NAMALWA (cell line): ENCODE results near the gene ACBD6.

Source experiments
- DNase-seq: peaks from one replicate; pipeline ENCODE4 v3.0.0-alpha.2; 2015; ENCODE audit warnings: low spot score

Gene ACBD6

DNA sequence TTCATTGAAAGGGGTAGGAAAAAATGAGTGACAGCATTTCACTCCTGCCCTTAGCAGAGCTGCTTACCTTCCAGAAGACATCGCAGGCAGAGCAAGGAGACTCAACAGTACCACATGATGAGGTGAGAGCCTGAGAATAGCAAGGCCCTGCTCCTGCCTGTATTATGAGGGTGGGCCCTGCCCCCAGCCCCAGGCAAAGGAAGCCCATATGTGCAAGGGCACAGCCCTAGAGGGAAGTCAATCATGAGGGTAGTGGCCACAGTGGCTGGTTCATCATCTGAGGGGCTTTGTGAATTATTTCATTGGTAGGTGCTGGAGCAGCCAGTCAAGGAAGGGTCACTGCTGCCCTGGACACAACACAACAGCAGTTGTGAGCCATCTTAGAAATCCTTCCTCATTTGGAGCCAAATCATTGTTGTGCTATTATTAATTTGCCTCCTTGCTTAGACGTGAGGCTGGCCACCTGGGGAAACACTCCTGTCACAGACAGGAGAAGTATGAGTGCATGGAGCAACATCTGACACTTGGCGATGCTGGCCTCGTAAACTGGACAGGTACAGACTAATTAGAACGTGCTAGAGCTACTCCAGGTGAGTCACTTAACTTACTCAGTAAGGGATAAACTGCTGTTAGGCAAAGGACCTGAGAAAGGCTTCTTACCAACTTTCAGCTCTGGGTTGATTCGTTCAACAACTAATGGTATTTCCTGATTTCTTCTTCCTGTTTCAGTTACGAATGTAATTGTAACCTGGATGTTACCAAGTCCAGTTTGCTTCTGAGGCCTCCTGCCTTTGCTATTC lies 22.7 kb upstream of the ACBD6 start:
- DNase-seq: no peak

DNA sequence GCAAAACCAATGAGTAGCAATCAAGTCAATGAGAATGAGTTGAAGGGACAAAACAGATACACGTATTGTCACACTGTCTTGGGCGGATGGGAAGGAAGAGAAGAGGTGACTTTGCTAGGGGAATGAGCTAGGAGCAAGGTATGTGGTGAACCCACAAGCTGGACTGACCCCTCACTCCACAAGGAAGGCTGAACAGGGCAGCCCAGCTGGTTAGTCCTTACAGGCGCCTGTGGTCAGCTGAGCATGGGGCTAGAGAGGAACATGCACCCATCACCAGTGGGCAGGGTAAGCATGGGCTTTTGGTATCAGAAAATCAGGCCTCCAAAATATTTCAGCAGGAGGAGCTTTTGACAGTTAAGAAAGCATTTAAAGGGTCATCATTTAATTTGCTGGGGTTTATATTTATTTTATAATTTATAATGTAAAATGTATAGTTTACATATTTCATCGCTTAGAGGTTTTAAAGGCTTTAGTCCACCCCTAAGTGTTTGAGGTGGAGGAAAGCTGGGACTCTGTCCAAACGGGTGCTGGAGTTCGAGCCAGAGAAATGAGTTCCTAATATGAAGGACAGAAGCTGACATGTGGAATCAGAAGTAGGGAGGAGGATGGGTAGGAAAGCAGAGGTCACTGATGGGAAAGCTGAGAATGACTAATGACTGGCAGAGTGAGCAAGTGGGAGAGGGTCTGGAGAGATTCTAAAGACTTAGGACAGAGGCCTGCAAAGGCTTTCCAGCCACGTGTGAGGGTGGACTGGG lies 22.0 kb upstream of the ACBD6 start:
- DNase-seq: no peak

DNA sequence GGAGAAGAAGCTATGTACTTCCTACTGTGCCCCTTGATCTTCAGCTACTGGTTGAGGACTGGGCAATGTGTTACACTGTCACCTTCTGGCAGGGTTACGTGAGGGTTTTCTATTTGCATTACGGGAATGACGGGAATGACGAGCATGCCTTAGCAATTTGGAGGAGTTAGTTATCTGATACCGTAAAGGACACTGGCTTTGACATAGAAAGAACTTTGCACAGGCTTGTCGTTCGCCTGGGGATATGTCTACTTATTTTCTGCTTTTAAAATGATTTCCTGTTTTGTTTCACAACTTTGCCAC lies 19.8 kb upstream of the ACBD6 start:
- no peak for DNase-seq

DNA sequence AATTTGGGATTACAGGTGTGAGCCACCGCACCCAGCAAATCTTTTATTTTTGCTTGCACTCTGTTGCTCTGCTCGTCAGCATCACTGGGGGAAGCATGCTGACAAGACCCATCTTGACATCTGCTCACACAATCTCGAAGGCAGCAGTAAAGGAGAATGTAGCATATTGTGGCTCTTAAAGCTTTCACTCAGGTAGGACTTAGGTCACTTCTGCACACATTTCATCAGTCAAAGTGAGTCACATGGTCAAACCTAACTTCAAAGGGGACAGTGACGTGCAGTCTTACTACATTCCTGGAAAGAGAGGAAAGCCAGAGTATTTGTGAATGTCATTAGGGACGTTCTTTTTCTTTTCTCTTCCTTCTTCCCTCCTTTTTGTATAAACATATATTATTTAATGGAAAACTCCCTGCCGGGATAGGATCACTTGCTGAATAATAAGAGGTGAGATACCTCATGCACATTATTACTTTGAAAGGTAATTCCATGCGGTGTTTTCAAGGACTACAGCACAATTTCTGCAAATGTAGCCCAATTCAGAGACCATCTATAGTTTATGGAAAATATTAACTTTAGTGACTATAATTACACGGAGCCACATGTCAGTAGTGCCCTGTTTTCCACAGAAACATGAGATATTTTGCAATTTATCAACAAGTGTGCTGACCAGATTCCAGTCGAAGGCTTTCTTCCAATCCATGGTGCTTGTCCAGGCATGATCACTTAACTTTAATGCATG lies 19.3 kb upstream of the ACBD6 start:
- DNase-seq: no peak

DNA sequence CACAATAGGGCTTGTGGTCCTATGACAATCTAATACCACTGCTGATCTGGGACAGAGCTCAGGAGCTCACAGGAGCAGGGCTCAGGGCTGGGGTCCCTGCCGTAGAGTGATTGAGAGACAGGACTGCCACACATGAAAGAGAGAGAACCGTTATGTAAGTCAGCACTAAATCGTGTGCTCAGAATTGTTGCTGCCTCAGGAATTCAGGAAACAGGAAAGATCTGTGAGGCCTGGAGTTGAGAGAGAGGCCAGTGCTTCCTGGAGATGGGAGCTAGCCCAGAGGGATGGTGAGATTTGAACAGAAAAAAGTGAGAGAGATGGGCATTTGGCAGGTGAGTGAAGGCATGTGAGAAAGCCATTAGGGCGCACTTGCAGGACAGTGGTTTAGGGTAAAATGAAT lies 17.5 kb upstream of the ACBD6 start:
- no peak for DNase-seq

DNA sequence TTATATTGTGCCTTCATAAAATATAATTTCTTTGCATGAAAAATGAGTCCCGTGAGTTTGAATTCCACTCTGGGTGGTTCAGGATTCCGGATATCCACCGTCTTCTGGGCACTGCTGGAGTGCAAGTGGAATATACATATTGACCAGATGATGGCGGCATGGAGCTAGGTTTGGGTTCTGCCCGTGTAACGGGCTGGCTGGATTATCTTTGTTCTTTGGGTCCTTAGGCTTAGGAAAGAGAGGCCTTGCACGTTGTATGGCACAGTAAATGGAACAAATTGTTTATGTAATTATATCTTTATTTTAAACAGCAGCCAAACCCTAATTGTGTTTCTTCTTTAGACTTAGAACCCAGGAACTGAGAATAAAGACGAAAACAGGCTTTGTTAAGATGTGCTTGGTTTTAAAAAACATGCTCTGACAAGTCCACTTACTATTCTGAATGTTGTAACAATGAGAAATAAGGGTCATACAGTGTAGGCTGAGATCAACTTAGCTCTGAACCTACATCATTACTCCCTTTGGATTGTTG lies 13.5 kb upstream of the ACBD6 start:
- DNase-seq: peak; percentile 92

DNA sequence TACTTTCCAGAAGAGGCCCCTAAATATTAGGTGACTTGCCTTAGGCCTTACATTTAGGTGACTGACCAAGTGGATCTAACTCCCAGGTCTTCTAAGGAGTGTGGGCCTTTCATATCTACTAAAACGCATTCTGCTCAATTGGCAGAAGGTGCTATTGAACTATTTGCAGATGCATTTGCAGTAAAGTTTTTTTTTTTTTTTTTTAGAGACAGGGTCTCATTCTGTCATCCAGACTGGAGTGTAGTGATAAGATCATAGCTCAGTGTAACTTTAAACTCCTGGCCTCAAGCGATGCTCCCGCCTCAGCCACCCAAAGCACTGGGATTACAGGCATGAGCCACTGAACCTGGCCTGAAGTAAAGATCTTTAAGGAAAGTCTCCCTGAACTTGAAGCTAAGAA lies 13.0 kb upstream of the ACBD6 start:
- DNase-seq: no peak

DNA sequence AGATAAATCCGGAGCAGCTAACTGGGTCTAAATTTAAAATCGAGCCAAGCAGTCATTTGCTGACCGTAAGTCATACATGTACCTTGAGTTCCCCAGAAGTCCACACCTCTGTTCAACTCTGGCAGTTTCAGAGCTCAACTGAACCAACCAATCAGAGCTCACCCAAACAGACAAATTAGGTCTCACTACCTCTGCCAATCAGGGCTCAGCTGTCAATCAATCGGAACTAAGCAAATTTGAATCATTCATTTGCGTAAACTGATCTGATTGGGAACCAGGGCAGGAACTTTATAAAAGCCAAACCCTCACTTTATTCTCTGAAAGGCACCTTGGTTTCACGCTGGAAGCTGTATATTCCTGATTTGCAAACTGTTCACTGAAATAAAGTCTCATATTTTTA lies 11.2 kb upstream of the ACBD6 start:
- DNase-seq: no peak

DNA sequence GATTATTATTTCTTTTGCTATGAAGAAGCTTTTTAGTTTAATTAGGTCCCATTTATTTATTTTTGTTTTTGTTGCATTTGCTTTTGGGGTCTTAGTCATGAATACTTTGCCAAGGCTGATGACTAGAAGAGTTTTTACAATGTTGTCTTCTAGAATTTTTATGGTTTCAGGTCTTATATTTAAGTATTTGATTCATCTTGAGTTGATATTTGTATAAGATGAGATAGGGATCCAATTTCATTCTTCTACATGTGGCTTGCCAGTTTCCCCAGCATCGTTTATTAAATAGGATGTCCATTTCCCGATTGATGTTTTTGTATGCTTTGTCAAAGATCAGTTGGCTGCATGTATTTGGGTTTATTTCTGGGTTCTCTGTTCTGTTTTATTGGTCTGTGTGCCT lies 8.5 kb upstream of the ACBD6 start:
- DNase-seq: no peak

DNA sequence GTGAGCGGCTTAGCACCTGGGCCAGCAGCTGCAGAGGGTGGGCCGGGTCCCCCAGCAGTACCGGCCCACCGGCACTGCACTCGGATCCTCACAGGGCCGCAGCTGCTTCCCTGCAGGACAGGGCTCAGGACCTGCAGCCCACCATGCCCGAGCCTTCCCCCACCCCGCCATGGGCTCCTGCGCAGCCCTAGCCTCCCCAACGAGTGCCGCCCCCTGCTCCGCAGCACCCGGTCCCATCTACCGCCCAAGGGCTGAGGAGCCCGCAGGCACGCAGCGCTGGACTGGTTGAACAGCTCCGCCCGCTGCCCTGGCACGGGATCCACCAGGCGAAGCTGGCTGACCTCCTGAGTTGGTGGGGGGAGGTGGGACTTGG lies 6.3 kb upstream of the ACBD6 start:
- DNase-seq: no peak

DNA sequence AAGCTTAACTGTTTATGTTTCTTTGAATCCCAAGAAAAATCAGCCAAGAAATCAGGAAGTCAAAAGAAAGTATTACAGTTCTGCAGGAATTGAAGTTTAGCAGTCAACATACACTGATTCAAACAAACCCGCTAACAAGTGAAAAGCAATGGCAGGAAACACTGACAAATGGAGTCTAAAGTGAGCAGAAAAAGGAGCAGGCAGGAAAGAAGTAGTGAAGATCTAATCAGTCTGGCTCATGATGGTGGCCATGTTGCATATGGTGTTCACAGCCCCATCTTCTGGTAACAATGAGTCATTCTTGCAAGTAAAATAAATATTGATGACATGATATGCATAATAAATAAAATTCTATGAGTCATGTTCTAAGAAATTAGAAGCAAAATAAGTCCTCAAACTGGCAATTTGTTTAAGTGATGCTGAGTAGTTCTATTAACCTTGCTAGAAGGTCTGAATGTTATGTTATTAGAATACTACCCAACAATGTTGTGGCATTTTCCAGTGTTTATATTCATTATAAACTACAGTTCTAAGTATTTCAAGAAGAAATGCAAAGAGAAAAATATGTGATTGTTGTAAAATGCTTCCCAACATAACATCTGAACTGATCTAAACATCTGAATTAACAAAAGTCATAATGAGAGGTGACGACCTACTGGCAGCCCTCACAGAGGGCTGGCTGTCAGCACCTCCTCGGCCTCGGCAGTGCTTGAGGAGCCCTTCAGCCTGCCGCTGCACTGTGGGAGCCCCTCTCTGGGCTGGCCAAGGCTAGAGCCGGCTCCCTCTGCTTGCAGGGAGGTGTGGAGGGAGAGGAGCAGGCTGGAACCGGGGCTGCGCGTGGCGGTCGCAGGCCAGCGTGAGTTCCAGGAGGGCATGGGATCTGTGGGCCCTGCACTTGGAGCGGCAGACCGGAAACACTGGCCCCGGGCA lies 5.7 kb upstream of the ACBD6 start:
- DNase-seq: peak; percentile 63

DNA sequence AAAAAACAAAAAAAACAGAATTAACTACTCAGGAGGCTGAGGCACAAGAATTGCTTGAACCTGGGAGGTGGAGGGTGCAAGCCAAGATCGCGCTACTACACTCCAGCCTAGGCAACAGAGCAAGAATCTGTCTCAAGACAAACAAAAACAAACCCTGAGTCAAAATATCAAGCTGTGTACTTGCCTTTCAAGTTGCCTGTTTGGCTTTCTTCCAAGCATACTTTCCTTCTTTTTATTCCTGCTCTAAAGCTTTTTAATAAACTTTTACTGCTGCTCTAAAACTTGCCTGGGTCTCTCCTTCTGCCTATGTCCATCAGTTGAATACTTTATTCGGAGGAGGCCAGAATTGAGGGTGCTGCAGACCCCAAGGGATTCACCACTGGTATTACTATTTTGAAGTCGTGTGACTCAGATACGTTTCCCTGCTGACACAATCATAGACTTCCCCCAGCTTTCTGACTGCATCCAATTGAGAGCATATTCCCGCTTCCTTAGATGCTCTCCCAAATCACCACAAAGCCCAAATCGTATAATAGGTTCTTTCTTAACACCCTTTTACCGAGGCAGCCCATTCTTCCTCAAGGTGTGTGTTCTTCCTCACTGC lies 3.5 kb upstream of the ACBD6 start:
- no peak for DNase-seq

DNA sequence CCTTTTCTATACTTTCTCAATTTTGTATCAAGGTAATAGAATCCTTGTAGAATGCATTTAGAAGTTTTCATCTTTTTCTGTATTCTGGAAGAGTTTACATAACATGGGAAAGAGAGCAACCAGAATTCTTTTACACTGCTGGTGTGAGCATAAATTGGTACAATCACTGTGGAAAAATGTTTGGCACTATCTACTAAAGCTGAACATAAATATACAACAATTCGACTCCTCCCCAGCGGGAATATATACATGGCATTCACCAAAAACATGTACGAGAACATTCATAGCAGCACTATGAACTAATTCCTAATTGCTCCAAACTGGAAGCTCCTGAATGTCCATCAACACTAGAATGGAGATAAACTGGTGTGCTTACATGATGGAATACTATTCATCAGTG lies 1.8 kb upstream of the ACBD6 start:
- no peak for DNase-seq

DNA sequence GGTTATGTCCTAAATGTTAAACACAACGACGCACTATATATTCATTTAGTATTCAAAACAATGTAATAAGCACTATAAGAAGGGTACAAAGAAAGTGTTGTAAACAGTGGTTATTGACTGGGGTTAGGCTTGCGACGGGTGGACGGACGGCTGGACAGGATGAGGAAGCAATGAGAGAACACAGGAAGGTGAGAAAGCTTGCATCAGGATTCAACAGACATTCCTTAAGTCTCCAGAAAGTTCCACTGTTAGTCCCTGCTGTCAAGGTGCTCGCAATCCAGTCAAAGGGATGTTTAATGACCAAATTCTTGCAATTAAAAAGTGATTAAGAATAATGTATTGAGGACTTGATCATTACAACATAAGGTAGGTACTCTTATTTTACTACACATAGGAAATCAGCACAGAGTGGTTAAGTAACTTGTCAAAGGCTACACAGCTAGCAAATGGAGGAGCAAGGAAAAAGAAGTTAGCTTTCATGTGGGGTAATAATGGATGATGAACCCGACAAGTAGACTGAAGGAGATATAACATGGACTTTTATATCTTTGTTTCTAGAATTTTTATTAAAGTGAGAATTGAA lies 994 bp upstream of the ACBD6 start:
- DNase-seq: no peak

DNA sequence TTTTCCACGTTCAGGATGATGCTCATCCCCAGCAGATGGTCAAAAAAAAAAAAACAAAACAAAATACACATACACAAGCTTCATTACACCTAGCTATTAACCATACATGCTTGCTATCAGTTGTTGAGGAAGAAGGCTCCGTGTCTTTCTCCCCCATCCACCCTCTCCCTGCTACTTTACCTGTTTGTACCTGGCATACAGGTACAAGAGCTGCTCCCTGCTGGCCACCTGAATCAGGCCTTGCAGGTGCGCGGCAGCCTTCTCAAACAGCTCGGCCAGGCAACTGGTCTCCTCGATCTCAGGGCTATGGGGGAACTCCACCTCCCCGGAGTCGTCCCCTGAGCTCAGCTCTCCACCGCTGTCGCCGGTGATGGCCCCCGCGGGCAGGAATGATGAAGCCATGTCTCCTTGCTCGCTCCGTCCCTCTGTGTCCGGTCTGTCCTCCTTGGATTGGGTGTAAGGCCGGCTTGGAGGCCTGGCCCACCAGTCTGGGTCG lies 464 bp downstream of the ACBD6 start:
- peak; percentile 81 for DNase-seq

DNA sequence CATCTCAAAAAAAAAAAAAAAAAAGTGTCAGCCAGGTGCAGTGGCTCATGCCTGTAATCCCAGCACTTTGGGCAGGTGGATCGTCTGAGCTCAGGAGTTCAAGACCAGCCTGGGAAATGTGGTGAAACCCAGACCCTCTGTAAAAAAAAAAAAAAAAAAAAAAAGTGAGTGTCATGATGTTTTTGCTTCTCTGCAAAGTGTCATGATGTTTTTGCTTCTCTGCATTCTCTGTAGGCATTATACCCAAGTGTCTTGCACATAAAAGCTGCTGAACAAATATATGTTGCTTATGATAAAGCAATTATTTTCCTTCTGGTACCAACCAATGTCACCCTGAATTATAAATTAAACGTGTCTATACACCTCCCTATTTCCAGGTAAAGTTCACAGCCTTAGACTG lies 1.7 kb downstream of the ACBD6 start:
- no peak for DNase-seq

DNA sequence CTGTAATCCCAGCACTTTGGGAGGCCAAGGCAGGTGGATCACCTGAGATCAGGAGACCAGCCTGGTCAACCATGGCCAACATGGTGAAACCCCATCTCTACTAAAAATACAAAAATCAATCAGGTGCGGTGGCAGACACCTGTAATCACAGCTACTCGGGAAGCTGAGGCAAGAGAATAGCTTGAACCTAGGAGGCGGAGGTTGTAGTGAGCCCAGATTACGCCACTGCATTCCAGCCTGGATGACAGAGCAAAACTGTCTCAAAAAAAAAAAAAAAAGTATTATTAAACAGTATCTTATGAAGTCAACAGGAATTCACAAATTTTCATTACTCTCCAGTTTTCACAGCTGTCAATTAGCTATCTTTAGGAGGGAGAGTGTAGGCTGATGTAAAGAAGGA lies 3.8 kb downstream of the ACBD6 start:
- DNase-seq: no peak

DNA sequence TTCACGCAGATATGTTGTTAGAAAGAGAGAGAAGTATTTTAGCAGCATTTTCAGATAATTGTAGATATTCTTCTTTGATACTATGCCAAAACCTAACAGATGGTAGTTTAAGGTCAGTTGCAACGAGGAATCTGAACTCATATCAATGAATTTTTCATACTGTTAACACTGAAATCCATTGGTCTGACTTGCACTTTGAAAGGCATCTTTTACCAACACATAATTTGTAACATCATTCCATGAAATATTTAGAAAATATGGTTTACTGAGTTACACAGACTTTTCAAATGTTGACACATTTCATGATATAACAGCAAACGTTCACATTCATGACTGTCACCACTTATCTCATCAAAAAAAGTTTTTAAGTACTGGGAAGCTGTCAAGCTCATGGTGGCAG lies 4.6 kb downstream of the ACBD6 start:
- DNase-seq: no peak

DNA sequence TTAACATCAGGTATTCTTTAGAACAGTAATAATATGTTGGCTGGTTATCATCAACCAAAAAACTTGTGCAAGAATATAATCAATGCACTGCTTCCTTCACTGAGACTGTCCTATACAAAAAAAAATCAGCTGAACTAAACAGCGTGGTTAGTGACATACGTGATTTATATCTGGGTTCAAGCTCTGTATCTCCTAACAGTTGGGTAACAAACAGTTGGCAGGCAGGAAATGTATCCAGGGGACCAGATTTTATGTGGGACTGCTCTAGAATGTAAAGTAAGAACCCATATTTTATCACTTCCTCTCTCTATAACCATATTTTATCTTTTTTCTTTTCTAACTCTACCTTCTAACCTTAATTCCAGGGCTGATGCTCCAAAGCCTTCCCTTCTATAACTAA lies 8.0 kb downstream of the ACBD6 start:
- DNase-seq: no peak

DNA sequence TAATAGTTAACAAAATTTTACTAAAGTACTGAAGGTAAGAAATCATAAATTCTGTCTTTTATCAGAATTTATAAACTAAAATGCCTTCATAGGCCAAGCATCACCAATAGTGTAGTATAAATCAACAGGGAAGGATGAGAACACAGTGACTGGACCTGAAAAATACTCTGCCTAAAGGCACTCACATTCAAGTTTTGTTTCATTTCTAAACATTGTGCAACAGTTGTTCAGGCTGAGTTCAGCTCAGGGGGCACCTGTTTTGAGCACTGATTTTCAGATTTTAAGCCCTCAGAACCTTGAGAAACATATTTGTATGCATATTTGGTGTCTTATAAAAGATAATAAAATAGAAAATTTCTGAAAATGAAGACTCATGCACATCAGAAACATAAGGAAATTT lies 12.4 kb downstream of the ACBD6 start:
- no peak for DNase-seq

DNA sequence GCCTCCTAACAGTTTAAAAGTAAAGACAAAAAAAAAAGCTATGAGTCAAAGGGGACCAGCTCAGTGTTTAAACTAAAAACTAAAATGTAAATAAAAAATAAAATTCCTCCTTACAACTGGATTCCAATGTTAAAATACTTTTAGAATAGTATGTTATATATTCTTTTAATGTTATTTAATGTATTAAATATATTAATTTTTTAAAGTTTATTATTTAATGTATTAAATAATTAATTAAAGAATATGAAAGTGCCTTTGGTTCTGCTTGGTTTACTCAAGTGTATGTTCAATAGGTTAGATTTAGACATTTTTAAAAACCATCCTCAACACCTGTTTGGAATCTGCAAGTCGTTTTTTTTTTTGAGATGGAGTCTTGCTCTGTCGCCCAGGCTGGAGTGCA lies 13.1 kb downstream of the ACBD6 start:
- DNase-seq: no peak
